Upper lobe of left lung (tissue), 4 donors: ENCODE results near the gene INPP5D.

ENCODE experiments used
- EP300 ChIP-seq, 4 donors: sonication (generic); formaldehyde crosslinking; IDR thresholded peaks; one replicate each; pipeline ENCODE4 v1.5.1; 2017; ENCODE audit warnings: antibody characterized with exemption in 4 of 4, control low read depth in 2 of 4
- POLR2A ChIP-seq, 4 donors: fragments of 450-650 bp; IDR thresholded peaks; one replicate each; pipeline ENCODE4 v1.5.1; 2016 to 2017; ENCODE audit warnings: antibody characterized with exemption in 4 of 4, mild to moderate bottlenecking in 2 of 4
- TF ChIP-seq, protein P1 (sequence below), 6 experiments: fragments of 450-650 bp in 4 of 6; fragments of 200-600 bp in 2 of 6; sonication (generic) in 2 of 6; IDR thresholded peaks; one replicate each; pipeline ENCODE4 v1.5.1; 2016 to 2019; ENCODE audit warnings: antibody characterized with exemption in 6 of 6

DNA sequence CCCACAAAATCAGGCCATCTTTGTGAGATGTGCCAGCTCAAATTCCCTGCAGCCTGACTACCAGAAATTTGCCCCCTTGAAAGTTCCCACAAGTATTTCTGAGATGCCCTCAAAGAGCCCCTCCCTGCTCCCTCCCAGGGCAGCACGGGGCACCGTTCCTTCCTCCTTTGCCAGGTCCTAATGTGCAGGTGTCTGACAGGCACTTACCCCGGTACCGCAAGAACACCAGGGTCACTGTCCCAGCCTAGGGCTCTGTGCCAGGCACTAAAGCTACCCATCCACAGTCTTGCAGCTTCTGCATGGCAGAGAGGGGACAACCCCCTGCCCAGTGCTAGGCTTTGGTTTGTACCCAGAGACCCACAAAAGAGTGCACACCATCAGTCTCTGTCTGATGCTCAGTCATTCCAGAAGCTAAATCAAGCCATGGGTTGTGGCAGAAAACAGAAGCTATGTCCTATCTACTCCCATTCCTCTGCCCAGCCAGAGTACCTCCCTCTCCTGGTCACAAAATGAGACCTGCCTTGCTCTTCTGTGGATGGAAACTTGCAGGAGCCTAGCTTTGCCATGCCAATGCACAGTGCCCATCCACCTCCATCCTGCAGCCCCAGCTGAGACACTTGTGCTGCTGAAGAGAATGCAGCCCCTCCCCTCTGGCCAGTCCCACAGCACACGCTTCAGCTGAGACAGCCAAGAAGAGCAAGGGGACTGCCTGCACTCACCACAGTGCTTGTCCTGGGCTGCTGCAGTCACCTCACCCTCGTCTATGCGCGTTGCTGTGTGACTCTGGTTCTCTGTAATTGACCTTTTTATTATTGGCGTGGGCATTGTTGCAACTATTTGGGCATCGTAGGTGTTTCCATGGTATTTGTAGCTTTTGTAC lies 48.7 kb downstream of the INPP5D start:
- TF ChIP-seq, protein P1, sequence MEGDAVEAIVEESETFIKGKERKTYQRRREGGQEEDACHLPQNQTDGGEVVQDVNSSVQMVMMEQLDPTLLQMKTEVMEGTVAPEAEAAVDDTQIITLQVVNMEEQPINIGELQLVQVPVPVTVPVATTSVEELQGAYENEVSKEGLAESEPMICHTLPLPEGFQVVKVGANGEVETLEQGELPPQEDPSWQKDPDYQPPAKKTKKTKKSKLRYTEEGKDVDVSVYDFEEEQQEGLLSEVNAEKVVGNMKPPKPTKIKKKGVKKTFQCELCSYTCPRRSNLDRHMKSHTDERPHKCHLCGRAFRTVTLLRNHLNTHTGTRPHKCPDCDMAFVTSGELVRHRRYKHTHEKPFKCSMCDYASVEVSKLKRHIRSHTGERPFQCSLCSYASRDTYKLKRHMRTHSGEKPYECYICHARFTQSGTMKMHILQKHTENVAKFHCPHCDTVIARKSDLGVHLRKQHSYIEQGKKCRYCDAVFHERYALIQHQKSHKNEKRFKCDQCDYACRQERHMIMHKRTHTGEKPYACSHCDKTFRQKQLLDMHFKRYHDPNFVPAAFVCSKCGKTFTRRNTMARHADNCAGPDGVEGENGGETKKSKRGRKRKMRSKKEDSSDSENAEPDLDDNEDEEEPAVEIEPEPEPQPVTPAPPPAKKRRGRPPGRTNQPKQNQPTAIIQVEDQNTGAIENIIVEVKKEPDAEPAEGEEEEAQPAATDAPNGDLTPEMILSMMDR (IDR thresholded peaks at IDR 0.05), result no peak
- TF ChIP-seq POLR2A (IDR thresholded peaks at IDR 0.05), result no peak
- no peak for TF ChIP-seq EP300 (IDR thresholded peaks at IDR 0.05)
